Lower leg skin (tissue), 4 donors: ENCODE results near the gene USH1G. TPM values are rescaled to one million over a fixed set of nuclear protein-coding genes. Genes with fewer than 3 reads are reported as not detected.

Experiments
- DNase-seq, 2 donors: peaks; one replicate each; pipeline ENCODE4 v3.0.0-alpha.2; 2019; ENCODE audit warnings: low spot score in 2 of 2
- H3K4me3 ChIP-seq: fragments of 200-600 bp; sonication (generic); 2 replicates; pipeline ENCODE4 v1.5.1; 2017; ENCODE audit warnings: mild to moderate bottlenecking, low read depth; ENCODE audit not compliant: poor library complexity, severe bottlenecking
- CTCF ChIP-seq, 3 donors: fragments of 450-650 bp; IDR thresholded peaks; one replicate each; pipeline ENCODE4 v1.5.1; 2016; ENCODE audit warnings: antibody characterized with exemption in 3 of 3, mild to moderate bottlenecking in 3 of 3, moderate library complexity in 2 of 3
- POLR2A ChIP-seq, 2 donors: fragments of 450-650 bp; IDR thresholded peaks; one replicate each; pipeline ENCODE4 v1.6.1; 2016 to 2017; ENCODE audit warnings: antibody characterized with exemption in 2 of 2, mild to moderate bottlenecking in 1 of 2, moderate library complexity in 1 of 2
- WGBS, 2 donors: methylation state at CpG; one replicate each; pipeline ENCODE4 v1.1.5; 2018; 5-methylcytosine and 5-hydroxymethylcytosine counted together
- intact Hi-C: fragments of 100-400 bp; cut with DNase I; formaldehyde crosslinking; loops from one replicate; pipeline ENCODE4 v1.15.0; 2023; ENCODE audit warnings: low total_unique reads
- total RNA-seq, 4 donors: library from RNA; depleted of rRNA; stranded (reverse); fragments of >200 nt; gene quantifications; one replicate each; pipeline ENCODE4 v1.1.0, GENCODE V29; 2016

Gene USH1G
- total RNA-seq, 4 donors from 2014 or later, result 0.67 to 2.6 (median 2.1) TPM

DNA sequence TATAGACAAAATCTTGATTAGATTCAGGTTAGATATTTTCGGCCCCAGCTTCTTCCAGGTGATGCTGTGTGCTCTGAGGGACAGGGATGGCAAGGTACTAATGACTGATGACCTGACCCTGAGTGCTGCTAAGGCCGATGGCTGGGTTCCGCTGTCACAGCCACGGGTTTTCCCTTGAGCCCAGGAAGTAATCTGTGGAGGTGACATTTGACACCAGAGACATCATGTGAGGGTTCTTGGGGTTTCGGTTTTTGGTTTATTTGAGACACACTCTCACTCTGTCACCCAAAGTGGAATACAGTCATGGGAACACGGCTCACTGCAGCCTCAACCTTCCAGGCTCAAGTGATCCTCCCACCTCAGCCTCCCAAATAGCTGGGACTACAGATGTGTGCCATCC lies 22.5 kb upstream of the USH1G start:
- H3K4me3 ChIP-seq, result no peak overlapping the region
- no peak for TF ChIP-seq CTCF (IDR thresholded peaks at IDR 0.05)
- no peak for TF ChIP-seq POLR2A (IDR thresholded peaks at IDR 0.05)
- 53 to 65% methylated on average over 6 of the region's 6 CpGs for WGBS, 2 donors
- DNase-seq, result no peak
- intact Hi-C loops, result no loop called here

- TF ChIP-seq CTCF (IDR thresholded peaks at IDR 0.05), result no peak
- TF ChIP-seq POLR2A (IDR thresholded peaks at IDR 0.05), result no peak
- peak in 1 of 2 donors; percentile 37 for DNase-seq
- 44 to 48% methylated on average over 13 of the region's 13 CpGs for WGBS, 2 donors
- H3K4me3 ChIP-seq, result no peak overlapping the region
- intact Hi-C loops, result no loop called here
Observed at GRCh38 chr17:74943808-74944522, 20.9 kb upstream of the USH1G start.

- H3K4me3 ChIP-seq, result no peak overlapping the region
- TF ChIP-seq POLR2A (IDR thresholded peaks at IDR 0.05), result no peak
- no peak for TF ChIP-seq CTCF (IDR thresholded peaks at IDR 0.05)
- 80 to 81% methylated on average over 13 to 21 of the region's 21 CpGs for WGBS, 2 donors
- intact Hi-C loops, result no loop called here
- no peak for DNase-seq
Observed at GRCh38 chr17:74941128-74941725, 18.2 kb upstream of the USH1G start.

DNA sequence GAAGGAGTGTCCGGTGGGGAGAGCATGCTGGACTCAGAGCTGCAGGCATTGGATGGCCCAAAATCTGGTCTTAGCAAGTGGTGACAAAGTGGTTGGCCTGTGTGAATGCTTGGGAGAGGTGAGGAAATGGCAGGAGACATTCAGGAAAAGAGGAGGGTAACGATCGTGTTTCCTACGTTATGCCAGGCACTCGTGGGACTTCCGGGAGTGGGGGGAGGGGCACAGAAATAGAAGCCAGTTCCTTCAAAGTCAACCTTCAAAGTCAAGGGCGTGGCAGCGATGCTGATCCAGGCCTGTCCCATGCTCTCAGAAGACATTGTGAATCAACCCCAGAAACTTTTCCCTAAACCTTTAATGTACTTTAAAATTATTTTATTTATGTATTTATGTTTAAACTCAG lies 16.5 kb upstream of the USH1G start:
- DNase-seq, result no peak
- intact Hi-C loops, result no loop called here
- 34 to 36% methylated on average over 8 of the region's 8 CpGs for WGBS, 2 donors
- no peak overlapping the region for H3K4me3 ChIP-seq
- TF ChIP-seq POLR2A (IDR thresholded peaks at IDR 0.05), result no peak
- TF ChIP-seq CTCF (IDR thresholded peaks at IDR 0.05), result no peak

DNA sequence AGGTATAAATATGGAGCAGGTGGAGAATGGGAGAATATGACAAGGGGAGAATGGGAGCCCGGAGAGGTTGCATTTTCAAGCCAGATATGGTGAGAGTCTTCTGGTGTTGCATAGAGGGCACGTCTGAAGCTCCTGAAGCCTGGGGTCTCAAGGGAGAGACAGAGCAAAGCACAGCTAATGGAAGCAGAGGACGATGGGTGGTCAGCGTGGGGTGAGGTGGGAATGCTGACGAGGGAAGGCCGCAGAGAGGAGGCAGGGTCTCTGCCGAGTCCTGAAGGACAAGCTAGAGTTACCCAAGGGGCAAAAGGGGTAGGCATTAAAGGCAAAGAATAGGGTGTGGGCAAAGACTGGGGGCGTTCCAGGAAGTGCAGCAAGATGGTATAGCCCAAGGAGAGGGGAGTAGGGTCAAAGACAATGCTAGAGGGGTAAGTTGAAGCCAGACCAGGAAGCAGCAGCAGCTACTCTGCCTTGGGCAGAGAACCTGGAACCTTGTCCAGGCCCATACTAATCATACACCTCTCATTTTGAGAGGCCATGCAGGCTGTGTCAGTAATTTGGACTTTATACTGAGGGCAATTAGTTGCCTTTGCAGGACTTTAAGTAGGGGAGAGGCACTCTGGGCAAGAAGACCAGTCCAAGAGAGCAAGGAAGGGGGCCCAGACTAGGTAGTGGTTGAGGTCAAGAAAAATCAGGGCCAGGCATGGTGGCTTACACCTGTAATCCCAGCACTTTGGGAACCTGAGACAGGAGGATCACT lies 15.3 kb upstream of the USH1G start:
- DNase-seq, result peak in 1 of 2 donors; percentile 78
- intact Hi-C loops, result no loop called here
- WGBS, 2 donors, result 60 to 79% methylated on average over 8 of the region's 8 CpGs
- no peak for TF ChIP-seq POLR2A (IDR thresholded peaks at IDR 0.05)
- no peak for TF ChIP-seq CTCF (IDR thresholded peaks at IDR 0.05)
- no peak overlapping the region for H3K4me3 ChIP-seq
